KOPT-K1 (cell line): Measurements from ENCODE around the gene RAD18.

Source experiments
- H3K27ac ChIP-seq: fragments of 200-600 bp; sonication (generic); 2 replicates; pipeline ENCODE4 v1.5.1; 2016; ENCODE audit warnings: antibody characterized with exemption, mild to moderate bottlenecking, low read depth, low read length; ENCODE audit not compliant: poor library complexity, severe bottlenecking
- H3K36me3 ChIP-seq: fragments of 200-600 bp; sonication (generic); 2 replicates; pipeline ENCODE4 v1.5.1; 2017; ENCODE audit warnings: antibody characterized with exemption, mild to moderate bottlenecking, low read length, moderate library complexity; ENCODE audit not compliant: insufficient read depth
- H3K9me3 ChIP-seq: fragments of 200-600 bp; sonication (generic); 2 replicates; pipeline ENCODE4 v1.5.1; 2017; ENCODE audit warnings: antibody characterized with exemption, low read length, mild to moderate bottlenecking; ENCODE audit not compliant: insufficient read depth, poor library complexity, severe bottlenecking

The RAD18 gene

GRCh38 chr3:8882171-8882593 lies 81.1 kb downstream of the RAD18 start:
- Histone ChIP-seq H3K9me3 (no peaks in the 10 kb centered on the region), H3K27ac (no peak overlapping the region), H3K36me3 (peaks cover 95% of the 10 kb centered on the region)

DNA sequence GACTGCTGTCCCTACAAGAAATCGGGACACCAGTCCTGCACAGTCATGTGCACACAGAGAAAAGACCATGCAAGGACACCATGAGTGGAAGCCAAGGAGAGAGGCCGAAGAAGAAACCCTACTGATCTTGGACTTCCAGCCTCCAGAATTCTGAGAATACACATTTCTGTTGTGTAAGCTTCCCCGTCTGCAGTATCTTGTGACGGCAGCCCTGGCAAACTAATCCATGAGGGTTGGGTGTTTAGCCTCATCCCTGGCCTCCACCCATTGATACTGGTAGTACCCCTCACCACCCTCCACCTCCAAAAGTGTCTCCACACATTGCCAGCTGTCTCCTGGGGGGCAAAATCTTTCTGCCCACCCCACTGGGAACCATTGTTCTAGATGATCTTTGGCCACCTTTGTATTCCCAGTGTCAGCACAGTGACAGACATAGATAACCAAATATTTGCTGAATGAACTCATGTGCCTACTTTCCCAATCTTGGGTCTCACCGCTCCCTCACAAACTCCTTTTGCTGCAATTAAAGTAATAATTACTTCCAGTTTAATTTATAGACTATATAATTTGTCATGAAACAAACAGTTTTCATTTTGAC lies 83.8 kb downstream of the RAD18 start:
- no peak overlapping the region for H3K27ac ChIP-seq
- H3K36me3 ChIP-seq, result peaks cover 84% of the 10 kb centered on the region
- no peaks in the 10 kb centered on the region for H3K9me3 ChIP-seq

DNA sequence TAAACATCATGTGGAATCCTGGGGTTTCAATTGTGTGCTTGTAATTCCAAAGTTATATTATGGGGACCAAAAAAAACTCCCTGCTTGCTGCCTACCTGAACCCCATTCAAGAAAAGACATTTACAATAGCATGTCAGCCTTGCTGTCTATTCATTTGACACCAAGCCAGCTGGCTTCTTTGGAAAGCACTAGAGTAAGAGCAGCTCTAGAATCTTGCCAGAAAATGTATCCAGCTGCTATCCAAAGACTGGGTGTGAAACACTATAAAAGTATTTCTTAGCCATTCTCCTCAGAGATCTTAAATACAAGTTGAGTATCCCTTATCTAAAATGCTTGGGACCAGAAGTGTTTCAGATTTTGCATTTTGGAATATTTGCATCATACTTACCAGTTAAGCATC lies 87.4 kb downstream of the RAD18 start:
- H3K27ac ChIP-seq, result no peak overlapping the region
- no peaks in the 10 kb centered on the region for H3K9me3 ChIP-seq
- peaks cover 53% of the 10 kb centered on the region for H3K36me3 ChIP-seq

GRCh38 chr3:8873740-8874139 lies 89.5 kb downstream of the RAD18 start:
- Histone ChIP-seq H3K9me3 (no peaks in the 10 kb centered on the region), H3K36me3 (peaks cover 32% of the 10 kb centered on the region), H3K27ac (no peak overlapping the region)

- no peak overlapping the region for H3K27ac ChIP-seq
- peaks cover 17% of the 10 kb centered on the region for H3K36me3 ChIP-seq
- H3K9me3 ChIP-seq, result no peaks in the 10 kb centered on the region
These were observed 91.0 kb downstream of the RAD18 start for GRCh38 chr3:8872261-8872660.

- Histone ChIP-seq H3K9me3 (no peaks in the 10 kb centered on the region), H3K36me3 (peaks cover 7% of the 10 kb centered on the region), H3K27ac (no peak overlapping the region)
These were observed 92.0 kb downstream of the RAD18 start for GRCh38 chr3:8871306-8871705.

DNA sequence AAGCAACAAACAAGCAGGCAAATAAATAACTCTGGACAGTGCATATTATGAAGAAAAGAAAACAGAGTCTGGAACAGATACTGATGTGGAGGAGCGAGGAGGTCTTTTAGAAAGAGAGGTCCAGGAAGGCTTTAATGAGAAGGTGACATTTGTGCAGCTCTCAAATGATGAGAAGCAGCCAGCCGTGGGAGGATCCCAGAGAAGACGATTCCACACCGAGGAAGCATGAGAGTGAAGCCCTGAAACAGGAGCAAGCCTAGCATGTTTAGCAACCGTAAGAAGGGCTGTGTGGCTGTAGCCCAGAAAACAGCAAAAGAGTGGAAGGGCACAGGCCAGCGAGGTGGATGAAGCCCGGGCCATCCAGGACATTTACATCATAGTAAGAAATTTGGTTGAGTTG lies 93.1 kb downstream of the RAD18 start:
- Histone ChIP-seq H3K27ac (no peak overlapping the region), H3K36me3 (no peaks in the 10 kb centered on the region; the same call in 1 of the 2 replicates), H3K9me3 (no peaks in the 10 kb centered on the region)

DNA sequence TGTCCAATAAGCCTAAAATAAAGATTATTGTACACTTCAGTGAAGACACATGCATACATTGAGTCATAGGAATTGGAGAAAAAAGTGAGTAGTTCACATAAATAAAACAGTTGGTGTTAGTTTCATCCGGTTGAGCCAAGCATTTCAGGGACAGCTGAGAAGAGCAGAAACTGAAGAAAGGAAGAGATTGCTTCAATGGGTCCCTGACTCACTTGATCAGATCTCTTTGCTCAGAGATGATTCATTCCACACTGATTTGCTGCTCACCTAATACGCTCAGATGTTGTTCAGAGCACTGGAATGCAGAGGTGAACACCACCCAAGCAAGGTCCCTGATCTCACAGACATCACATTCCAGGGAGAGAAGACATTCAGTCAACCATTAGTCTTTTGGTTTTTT lies 93.7 kb downstream of the RAD18 start:
- H3K36me3 ChIP-seq, result no peaks in the 10 kb centered on the region; the same call in 1 of the 2 replicates
- no peaks in the 10 kb centered on the region for H3K9me3 ChIP-seq
- H3K27ac ChIP-seq, result no peak overlapping the region

DNA sequence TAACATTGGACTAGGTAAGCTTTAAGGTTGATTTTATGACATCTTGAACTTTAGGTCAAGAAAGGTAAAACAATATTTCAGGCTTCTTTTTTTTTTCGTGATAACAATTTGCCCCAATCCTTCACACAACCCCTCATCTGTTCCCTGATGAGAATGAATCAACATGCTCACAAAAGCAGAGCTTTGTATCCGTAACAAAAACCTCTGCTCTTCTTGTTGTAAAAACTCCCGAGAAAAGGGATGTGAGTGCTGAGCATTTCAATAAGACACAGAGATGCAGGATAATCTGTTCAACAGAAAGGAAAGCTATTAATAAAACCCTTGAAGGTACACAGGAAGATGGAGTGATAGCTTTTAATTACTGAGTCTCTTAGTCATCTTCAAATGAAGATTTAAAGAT lies 94.3 kb downstream of the RAD18 start:
- no peaks in the 10 kb centered on the region; the same call in 1 of the 2 replicates for H3K36me3 ChIP-seq
- H3K9me3 ChIP-seq, result no peaks in the 10 kb centered on the region
- H3K27ac ChIP-seq, result no peak overlapping the region

DNA sequence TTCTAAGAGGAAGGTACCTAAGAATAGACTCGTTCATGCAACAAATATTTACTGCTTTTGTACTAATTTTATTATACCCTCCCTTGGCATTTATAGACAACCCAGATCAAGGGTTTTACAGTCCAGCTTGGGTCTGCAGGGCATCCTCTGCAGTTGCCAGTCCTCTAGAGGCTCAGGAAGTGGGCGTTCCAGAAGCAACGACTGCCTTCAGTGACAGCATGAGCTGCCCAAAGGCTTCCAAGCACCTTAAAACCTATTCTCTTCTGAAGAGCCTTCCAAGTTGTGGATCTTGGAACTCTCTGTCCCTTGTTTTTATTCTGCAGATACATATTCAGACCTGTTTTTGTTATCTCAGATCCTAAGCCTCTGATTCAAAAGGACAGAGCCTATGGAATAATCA lies 95.6 kb downstream of the RAD18 start:
- Histone ChIP-seq H3K36me3 (no peaks in the 10 kb centered on the region; the same call in 1 of the 2 replicates), H3K9me3 (no peaks in the 10 kb centered on the region), H3K27ac (no peak overlapping the region)

DNA sequence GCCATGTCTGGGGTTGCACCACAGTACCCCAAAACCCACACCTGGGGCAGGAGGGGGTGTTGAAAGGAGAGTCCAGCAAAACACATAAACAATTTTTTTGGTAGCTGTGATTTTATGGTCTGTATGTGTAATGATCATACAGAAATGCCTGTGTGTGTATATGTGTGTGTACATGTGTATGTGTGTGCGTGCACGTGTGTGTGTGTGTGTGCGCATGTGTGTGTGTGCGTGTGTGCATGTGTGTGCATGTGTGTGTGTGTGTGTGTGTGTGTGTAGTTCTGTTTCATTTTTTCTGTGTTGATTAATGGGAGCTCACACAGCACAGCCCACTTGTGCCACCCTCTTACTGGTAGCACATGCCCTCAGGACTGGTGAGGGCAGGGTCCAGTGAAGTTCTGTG lies 97.6 kb downstream of the RAD18 start:
- no peaks in the 10 kb centered on the region for H3K9me3 ChIP-seq
- no peaks in the 10 kb centered on the region; the same call in 1 of the 2 replicates for H3K36me3 ChIP-seq
- no peak overlapping the region for H3K27ac ChIP-seq

DNA sequence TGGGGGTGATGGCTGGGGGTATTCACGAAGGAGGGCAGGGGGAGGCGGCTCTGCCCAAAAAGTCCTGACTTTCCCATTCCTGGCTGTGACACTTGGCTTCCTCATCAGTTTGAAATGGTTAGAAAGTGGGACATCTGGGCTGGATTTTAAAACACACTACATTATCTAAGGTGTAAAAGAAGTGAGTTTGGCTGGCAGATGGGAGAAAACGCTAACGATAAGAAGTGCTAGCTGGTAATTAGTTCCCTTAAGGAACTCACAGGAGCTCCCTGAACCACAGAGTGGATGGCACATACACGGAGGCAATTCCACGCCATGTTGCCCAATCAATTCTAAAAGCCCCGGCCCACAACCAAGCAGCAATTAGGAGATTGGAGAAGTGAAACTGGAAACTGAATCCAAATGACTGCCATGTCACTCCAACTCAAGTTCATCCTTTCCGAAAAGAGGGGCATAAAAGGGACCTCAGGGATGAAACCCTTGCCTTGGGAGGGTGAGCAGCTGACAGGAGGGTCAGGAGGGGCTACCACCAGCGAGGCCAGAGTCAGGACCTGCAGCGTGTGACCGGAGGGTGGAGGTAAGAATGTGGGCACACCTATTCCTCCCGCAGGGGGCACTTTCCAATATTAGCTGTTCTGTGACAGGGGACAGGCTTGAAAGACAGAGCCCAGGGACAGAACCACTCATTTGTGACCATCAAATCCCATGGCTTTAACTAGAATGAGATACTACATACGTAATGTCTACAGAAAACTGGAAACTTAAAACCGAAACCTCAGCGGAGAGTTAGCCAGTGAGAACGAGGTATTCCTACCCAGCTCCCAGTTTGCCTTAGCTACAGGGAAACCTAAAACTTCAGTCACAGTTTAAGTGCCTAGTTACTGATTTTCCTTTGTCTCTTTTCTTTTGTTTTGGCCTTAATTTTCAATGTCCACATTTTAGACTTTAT lies 98.6 kb downstream of the RAD18 start:
- Histone ChIP-seq H3K36me3 (no peaks in the 10 kb centered on the region; the same call in 1 of the 2 replicates), H3K9me3 (no peaks in the 10 kb centered on the region), H3K27ac (no peak overlapping the region)

DNA sequence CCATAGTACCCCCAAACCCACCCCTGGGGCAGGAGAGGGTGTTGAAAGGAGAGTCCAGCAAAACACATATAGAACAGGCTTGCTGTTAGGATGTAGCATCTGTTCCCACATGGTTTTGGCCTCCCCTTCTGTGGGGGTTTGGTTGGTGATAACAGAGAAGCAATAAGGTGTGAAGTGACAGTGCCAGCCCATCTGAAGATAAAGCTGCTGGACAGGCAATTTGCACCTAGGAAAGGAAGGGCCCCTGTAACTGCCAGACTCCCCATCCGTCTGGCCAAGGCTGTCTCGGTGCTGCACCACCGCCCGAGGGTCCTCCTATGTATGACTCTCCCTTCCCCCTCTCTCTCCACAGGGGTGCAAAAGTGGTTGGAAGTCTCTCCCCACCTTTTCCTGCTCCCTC lies 99.4 kb downstream of the RAD18 start:
- H3K27ac ChIP-seq, result no peak overlapping the region
- H3K36me3 ChIP-seq, result no peaks in the 10 kb centered on the region; the same call in 1 of the 2 replicates
- H3K9me3 ChIP-seq, result no peaks in the 10 kb centered on the region

- Histone ChIP-seq H3K27ac (no peak overlapping the region), H3K36me3 (peaks cover 31% of the 10 kb centered on the region), H3K9me3 (no peaks in the 10 kb centered on the region)
These were observed 105.4 kb downstream of the RAD18 start for GRCh38 chr3:8857720-8858367.

- Histone ChIP-seq H3K36me3 (peaks cover 31% of the 10 kb centered on the region), H3K9me3 (no peaks in the 10 kb centered on the region), H3K27ac (no peak overlapping the region)
These were observed 106.6 kb downstream of the RAD18 start for GRCh38 chr3:8856721-8857120.
